Activated T-cell treated with anti-CD3 and anti-CD28 coated beads for 24 hours (primary cell): ENCODE results near the gene HDAC7.

Experiments
- DNase-seq: peaks from one replicate; pipeline ENCODE4 v3.0.0-alpha.2; 2020; ENCODE audit warnings: low read depth

HDAC7 gene

GRCh38 chr12:47793015-47793681 is 26.6 kb downstream of the HDAC7 start:
- no peak for DNase-seq

DNA sequence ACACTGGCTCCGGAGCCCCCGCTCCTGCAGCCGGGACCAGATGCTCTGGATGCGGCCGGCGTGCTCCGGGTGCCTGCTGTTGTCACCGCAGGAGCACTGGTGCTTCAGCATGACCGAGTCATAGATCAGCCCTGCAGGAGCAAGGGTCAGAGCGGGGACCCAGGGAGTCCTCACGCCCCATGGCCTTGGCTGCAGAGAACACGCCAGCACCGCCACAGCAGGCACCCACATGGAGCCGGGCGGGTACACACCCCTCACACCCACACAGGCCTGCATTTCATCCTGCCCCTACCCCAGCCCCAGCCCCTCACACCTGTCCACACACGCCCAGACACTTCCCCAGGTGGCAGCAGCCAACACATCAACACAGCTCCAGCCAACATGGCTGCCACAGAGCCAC is 27.8 kb downstream of the HDAC7 start:
- DNase-seq = no peak

DNA sequence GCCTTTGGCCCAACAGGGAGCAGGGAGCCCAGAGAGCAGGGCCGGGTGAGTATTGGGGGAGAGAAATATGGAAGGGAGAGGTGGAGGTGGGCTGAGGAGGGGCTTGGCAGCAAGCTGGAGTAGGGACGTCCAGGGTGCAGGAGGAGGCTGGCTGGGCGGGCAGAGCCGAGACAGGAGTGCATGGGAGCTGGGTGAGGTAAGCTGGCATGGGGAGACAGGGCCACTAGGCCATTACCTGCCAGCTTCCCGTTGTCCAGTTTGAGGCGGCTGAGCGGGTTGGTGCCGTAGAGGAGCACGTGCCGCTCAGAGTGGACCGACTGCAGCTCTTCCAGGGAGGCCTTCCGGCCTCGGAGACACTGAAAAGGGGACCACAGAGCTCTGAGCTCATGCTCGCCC is 28.4 kb downstream of the HDAC7 start:
- DNase-seq = no peak

- DNase-seq = no peak
Observed at GRCh38 chr12:47790676-47791350, 28.9 kb downstream of the HDAC7 start.

GRCh38 chr12:47789712-47790489 is 29.8 kb downstream of the HDAC7 start:
- DNase-seq = no peak

GRCh38 chr12:47789141-47789540 is 30.6 kb downstream of the HDAC7 start:
- no peak for DNase-seq

DNA sequence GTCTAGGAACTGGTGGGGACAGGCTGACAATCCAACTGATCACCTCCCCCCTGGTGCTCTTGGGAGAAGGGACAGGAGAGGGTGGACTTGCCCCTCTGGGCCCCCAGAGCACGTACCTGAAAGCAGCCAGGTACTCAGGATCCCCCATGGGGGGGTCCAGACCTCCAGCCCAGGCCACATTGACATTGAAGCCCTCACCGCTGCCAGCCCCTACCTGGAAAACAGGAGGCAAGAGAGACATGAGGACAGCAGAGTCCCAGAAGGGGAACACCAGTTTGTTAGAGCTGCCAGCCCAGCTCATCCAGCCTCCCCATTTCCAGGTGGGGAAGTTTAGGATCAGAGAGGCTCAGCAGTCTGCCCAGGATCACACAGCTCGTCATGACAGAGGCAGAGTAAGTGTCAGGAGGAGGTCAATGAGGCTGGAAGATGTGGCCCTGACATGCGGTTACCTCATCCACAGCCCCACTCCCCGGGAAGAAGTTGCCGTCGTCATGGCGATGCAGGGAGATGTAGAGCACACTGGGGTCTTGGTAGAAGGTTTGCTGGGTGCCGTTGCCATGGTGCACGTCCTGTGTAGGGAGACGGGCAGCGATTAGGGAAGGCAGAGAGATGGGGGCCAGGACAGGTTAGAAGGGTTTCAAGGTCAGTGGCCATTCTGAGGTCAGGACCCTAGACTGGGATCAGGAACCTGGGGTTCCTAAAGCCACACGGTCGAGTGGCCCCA is 31.9 kb downstream of the HDAC7 start:
- no peak for DNase-seq

GRCh38 chr12:47786662-47787280 is 32.9 kb downstream of the HDAC7 start:
- no peak for DNase-seq

- DNase-seq = no peak
Observed at GRCh38 chr12:47785887-47786661, 33.6 kb downstream of the HDAC7 start.

DNA sequence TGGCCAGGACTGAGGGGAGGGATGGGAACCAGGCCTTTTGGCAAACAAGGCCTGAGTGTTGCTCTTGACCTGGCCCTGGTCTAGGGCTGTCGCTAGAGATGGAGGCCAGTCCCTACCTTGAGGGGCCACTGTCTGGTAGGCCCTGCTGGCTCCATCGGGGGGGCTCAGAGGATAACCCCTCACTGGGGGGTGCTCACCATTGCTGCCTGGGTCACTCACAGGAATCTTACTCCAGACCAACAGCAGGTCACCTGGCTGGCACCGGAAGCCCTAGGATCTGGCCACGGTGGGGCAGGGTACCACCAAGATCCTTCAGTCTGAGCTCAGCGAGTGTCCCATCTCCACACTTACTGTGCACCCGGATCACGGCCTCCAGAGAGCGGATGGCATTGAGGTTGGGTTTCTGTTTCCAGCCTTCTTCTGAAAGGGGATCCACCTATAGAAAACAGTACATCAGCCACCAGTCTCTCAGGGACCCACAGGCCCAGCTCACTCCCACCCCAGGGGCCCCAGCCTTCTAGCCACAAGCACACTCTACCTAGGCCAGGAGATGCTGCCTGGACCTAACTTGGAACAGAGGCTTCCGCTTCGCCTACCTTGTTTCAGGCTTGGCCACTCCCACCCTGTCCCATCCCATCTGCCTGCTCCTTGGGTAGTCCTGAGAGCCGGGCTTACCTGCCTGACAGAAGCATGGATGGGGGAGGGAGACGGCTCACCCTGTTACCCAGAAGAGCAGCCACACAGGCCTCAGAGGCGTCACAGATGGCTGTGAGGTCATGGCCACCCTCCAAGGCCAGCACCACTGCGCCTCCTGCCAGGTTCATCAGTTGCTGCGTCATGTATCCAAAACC is 34.4 kb downstream of the HDAC7 start:
- no peak for DNase-seq

DNA sequence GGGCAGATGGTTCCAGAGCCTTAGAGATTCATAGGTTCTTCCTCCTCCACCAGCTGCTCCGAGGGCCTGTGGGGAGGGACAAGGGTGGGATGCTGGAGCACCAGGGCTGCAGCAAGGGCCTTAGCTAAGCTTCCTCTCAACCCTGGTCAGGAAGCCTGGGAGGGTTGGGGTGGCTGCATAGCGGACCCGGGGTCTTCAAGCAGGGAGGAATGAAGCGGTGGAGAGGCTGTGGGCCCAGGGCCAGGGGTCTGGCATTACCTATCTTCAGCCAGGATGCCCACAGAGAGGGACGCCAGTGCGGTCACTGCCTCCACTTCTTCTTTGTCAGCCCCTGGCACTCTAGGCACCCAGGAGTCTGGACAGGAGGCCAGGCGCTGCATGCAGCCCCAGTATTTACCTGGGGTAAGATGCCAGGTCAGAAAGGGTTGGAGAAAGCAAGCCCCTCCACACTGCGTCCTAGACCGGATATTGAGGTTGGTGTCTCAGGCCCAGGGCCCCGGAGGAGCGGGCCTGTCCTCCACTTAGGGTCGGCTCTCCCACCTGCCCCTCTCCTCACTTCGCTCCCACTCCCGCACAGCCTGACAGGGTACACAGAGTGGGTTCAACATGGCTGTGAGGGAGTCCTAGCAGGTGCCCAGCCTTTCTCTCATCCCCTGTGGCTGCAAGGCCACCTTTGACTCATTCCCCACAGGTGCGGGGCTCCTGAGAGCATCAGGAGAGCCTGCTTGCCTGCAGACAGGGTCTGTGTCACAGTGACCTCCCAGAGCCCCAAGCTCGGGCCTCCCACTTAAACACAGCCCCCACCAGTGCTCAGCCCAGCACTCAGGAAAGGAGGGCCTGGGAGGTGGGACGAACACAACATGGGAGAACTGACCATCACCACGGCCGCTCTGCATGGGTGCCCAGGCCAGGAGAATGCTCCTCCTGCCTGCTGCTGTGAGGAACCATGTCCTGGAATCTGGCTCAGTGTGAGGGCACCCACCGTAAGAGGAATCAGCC is 35.6 kb downstream of the HDAC7 start:
- DNase-seq = no peak

DNA sequence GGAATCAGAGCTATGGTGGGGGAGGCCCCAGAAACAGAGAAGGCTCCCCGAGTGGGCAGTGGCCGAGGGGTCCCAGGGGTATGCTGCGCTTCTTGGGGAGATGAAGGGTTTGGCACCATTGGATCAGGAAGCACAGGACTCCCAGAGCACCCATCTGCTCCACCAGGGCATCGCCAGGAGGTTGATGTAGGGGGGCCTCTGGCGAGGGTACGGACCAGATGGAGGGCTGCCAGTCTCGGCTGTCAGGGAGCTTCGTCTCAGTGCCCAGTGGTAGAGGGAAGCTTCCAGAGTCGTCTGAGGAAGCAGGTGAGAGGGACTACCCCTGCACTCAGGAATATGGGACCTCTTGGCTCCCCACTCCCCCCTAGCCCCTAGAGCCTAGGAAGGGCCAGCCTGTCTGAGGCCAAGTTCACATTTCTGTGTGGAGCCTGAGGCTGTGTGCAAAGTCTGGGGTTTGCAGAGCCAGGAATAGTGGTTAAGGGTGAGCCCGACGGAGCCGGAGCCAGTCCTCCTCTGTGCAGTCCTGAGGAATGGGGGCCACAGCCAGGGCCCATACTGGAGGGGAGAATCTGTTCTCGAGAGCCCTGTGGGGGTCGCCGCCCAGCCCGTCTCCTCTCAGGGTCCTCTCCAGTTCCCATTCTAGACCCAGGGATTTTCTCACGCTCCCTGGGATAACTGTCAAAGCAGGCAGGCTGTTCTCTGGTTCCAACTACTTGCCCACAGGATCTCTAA is 36.5 kb downstream of the HDAC7 start:
- DNase-seq = no peak

DNA sequence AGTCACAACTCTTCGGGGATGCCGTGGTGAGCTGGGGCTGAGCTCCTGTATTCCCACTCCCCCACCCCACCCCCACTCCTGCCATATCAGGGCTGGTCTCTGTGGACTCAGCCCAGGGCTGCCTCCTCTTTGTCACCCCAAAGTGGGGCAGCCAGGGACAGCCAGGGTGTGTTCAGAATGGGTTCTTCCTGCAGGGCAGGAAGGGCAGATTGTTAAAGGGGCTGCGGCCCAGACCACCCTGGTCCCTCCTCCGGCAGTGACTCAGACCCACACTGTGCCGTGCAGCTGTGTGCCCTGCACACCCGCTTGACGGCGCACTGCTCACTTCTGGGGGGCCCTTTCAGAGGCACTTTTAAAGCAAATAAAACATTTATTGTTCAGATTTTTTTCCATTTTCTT is 37.3 kb downstream of the HDAC7 start:
- DNase-seq = no peak

GRCh38 chr12:47781479-47782371 is 38.0 kb downstream of the HDAC7 start:
- DNase-seq = no peak

GRCh38 chr12:47779943-47780504 is 39.7 kb downstream of the HDAC7 start:
- no peak for DNase-seq

- DNase-seq = peak; percentile 89
Observed at GRCh38 chr12:47779301-47779942, 40.3 kb downstream of the HDAC7 start.
